Measurements from ENCODE around the gene PLTP. TPM values are rescaled to one million over a fixed set of nuclear protein-coding genes. Genes with fewer than 3 reads are reported as not detected.

PLTP gene
- total RNA-seq, 1 experiment from 2014 or later, result 0.16 TPM

- DNase-seq (ENCODE audit: low read depth), result no peak
Measured at GRCh38 chr20:45850926-45851325, 61.0 kb downstream of the PLTP start.

- DNase-seq (ENCODE audit: low read depth), result no peak
Measured at GRCh38 chr20:45850238-45850637, 61.7 kb downstream of the PLTP start.

- DNase-seq (ENCODE audit: low read depth), result no peak
Measured at GRCh38 chr20:45848969-45849582, 62.9 kb downstream of the PLTP start.

Other genes starting within 250 kb of the PLTP start
- not detected in 2 replicates for gene WFDC11, start 241.9 kb downstream of the PLTP start, total RNA-seq (2014; rRNA removed; shearing (Covaris generic))
- gene WFDC13, start 210.1 kb downstream of the PLTP start, total RNA-seq (2014; rRNA removed; shearing (Covaris generic)), result not detected in 2 replicates
- gene WFDC10B, start 207.1 kb downstream of the PLTP start, total RNA-seq (2014; rRNA removed; shearing (Covaris generic)), result 0.39 and 0.77 TPM in 2 replicates
- gene SPINT4, start 189.8 kb downstream of the PLTP start, total RNA-seq (2014; rRNA removed; shearing (Covaris generic)), result not detected in 2 replicates
- 0.31 and 3.1 TPM in 2 replicates for gene WFDC3, start 120.3 kb downstream of the PLTP start, total RNA-seq (2014; rRNA removed; shearing (Covaris generic))
- 63.7 and 101 TPM in 2 replicates for gene DNTTIP1, start 120.2 kb downstream of the PLTP start, total RNA-seq (2014; rRNA removed; shearing (Covaris generic))
- 287 and 392 TPM in 2 replicates for gene UBE2C, start 99.5 kb downstream of the PLTP start, total RNA-seq (2014; rRNA removed; shearing (Covaris generic))
- gene TNNC2, start 84.8 kb downstream of the PLTP start, total RNA-seq (2014; rRNA removed; shearing (Covaris generic)), result not detected in 2 replicates
- gene SNX21, start 78.4 kb downstream of the PLTP start, total RNA-seq (2014; rRNA removed; shearing (Covaris generic)), result 38.5 and 39.6 TPM in 2 replicates
- gene ACOT8, start 54.8 kb downstream of the PLTP start, total RNA-seq (2014; rRNA removed; shearing (Covaris generic)), result 38.3 and 43.1 TPM in 2 replicates
- 6.0 and 6.1 TPM in 2 replicates for gene ZSWIM3, start 54.5 kb downstream of the PLTP start, total RNA-seq (2014; rRNA removed; shearing (Covaris generic))
- gene ZSWIM1, start 30.9 kb downstream of the PLTP start, total RNA-seq (2014; rRNA removed; shearing (Covaris generic)), result 8.1 and 13.8 TPM in 2 replicates
- 0.33 and 0.34 TPM in 2 replicates for gene SPATA25, start 24.5 kb downstream of the PLTP start, total RNA-seq (2014; rRNA removed; shearing (Covaris generic))
- 1.3 and 2.1 TPM in 2 replicates for gene NEURL2, start 20.9 kb downstream of the PLTP start, total RNA-seq (2014; rRNA removed; shearing (Covaris generic))
- 84.1 and 115 TPM in 2 replicates for gene CTSA, start 20.8 kb downstream of the PLTP start, total RNA-seq (2014; rRNA removed; shearing (Covaris generic))
- gene PCIF1, start 22.5 kb upstream of the PLTP start, total RNA-seq (2014; rRNA removed; shearing (Covaris generic)), result 12.4 and 17.7 TPM in 2 replicates
- gene ZNF335, start 60.0 kb upstream of the PLTP start, total RNA-seq (2014; rRNA removed; shearing (Covaris generic)), result 13.6 and 18.0 TPM in 2 replicates
- 19.4 and 24.4 TPM in 2 replicates for gene MMP9, start 96.8 kb upstream of the PLTP start, total RNA-seq (2014; rRNA removed; shearing (Covaris generic))
- gene SLC12A5, start 117.1 kb upstream of the PLTP start, total RNA-seq (2014; rRNA removed; shearing (Covaris generic)), result 1.3 and 5.1 TPM in 2 replicates
- 20.4 and 24.7 TPM in 2 replicates for gene NCOA5, start 177.8 kb upstream of the PLTP start, total RNA-seq (2014; rRNA removed; shearing (Covaris generic))
- not detected in 2 replicates for gene CD40, start 206.2 kb upstream of the PLTP start, total RNA-seq (2014; rRNA removed; shearing (Covaris generic))